NCI-H2196 (cell line): ENCODE measurements around the gene LAMA3.

Source experiments
- DNase-seq: peaks from one replicate; lab custom pipeline; 2025; ENCODE audit not compliant: unreplicated experiment; lab: John Stamatoyannopoulos, UW

The LAMA3 gene

GRCh38 chr18:23934252-23934651 is 245.0 kb downstream of the LAMA3 start:
- no peak for DNase-seq

GRCh38 chr18:23934863-23935262 is 245.6 kb downstream of the LAMA3 start:
- no peak for DNase-seq

- no peak for DNase-seq
Observed at GRCh38 chr18:23935804-23936203, 246.6 kb downstream of the LAMA3 start.

GRCh38 chr18:23936381-23936958 is 247.2 kb downstream of the LAMA3 start:
- no peak for DNase-seq

GRCh38 chr18:23938043-23938756 is 248.9 kb downstream of the LAMA3 start:
- no peak for DNase-seq

- DNase-seq: no peak
Observed at GRCh38 chr18:23938901-23939341, 249.7 kb downstream of the LAMA3 start.

GRCh38 chr18:23939366-23939765 is 250.1 kb downstream of the LAMA3 start:
- no peak for DNase-seq

- no peak for DNase-seq
Observed at GRCh38 chr18:23939896-23940295, 250.6 kb downstream of the LAMA3 start.

- no peak for DNase-seq
Observed at GRCh38 chr18:23941791-23942190, 252.5 kb downstream of the LAMA3 start.

- no peak for DNase-seq
Observed at GRCh38 chr18:23943104-23943503, 253.9 kb downstream of the LAMA3 start.

GRCh38 chr18:23943903-23944624 is 254.8 kb downstream of the LAMA3 start:
- no peak for DNase-seq

- DNase-seq: no peak
Observed at GRCh38 chr18:23945416-23946079, 256.3 kb downstream of the LAMA3 start.

GRCh38 chr18:23949863-23950262 is 260.6 kb downstream of the LAMA3 start:
- no peak for DNase-seq

- DNase-seq: no peak
Observed at GRCh38 chr18:23950644-23951043, 261.4 kb downstream of the LAMA3 start.

- DNase-seq: no peak
Observed at GRCh38 chr18:23951206-23951605, 262.0 kb downstream of the LAMA3 start.

GRCh38 chr18:23953984-23954383 is 264.7 kb downstream of the LAMA3 start:
- DNase-seq: no peak

GRCh38 chr18:23956483-23956882 is 267.2 kb downstream of the LAMA3 start:
- DNase-seq: no peak

GRCh38 chr18:23958036-23958435 is 268.8 kb downstream of the LAMA3 start:
- DNase-seq: no peak

GRCh38 chr18:23963443-23964165 is 274.4 kb downstream of the LAMA3 start:
- peak; percentile 34 for DNase-seq

GRCh38 chr18:23964282-23965238 is 275.3 kb downstream of the LAMA3 start:
- peak; percentile 13 for DNase-seq
